Inflammatory macrophage (primary cell): ENCODE results near the gene NKAIN2.
"Not testable (repeated sequence)": the region's sequence is repeated elsewhere in the genome, so short reads cannot be mapped to it uniquely, and the experiment has no call there.

Experiments used
- DNase-seq, 2 donors: peaks; one replicate each; pipeline ENCODE4 v3.0.0-alpha.2; 2020 to 2022

Gene NKAIN2

GRCh38 chr6:124633655-124634054 lies 830.0 kb downstream of the NKAIN2 start:
- DNase-seq: no peak

- DNase-seq: no peak
Measured at GRCh38 chr6:124640432-124640831, 836.8 kb downstream of the NKAIN2 start.

GRCh38 chr6:124655866-124656265 lies 852.2 kb downstream of the NKAIN2 start:
- DNase-seq: no peak

GRCh38 chr6:124658053-124658452 lies 854.4 kb downstream of the NKAIN2 start:
- no peak for DNase-seq

GRCh38 chr6:124659427-124659826 lies 855.8 kb downstream of the NKAIN2 start:
- DNase-seq: no peak

- DNase-seq: no peak
Measured at GRCh38 chr6:124660185-124660584, 856.5 kb downstream of the NKAIN2 start.

- no peak for DNase-seq
Measured at GRCh38 chr6:124661097-124661661, 857.5 kb downstream of the NKAIN2 start.

- DNase-seq: no peak
Measured at GRCh38 chr6:124668028-124668427, 864.4 kb downstream of the NKAIN2 start.

- no peak for DNase-seq
Measured at GRCh38 chr6:124669713-124670480, 866.2 kb downstream of the NKAIN2 start.

GRCh38 chr6:124670801-124671200 lies 867.1 kb downstream of the NKAIN2 start:
- no peak for DNase-seq

GRCh38 chr6:124671324-124671723 lies 867.7 kb downstream of the NKAIN2 start:
- DNase-seq: no peak

GRCh38 chr6:124674042-124674441 lies 870.4 kb downstream of the NKAIN2 start:
- no peak for DNase-seq

- DNase-seq: no peak
Measured at GRCh38 chr6:124676033-124676432, 872.4 kb downstream of the NKAIN2 start.

GRCh38 chr6:124677874-124678273 lies 874.2 kb downstream of the NKAIN2 start:
- DNase-seq: no peak

- no peak for DNase-seq
Measured at GRCh38 chr6:124679387-124679786, 875.7 kb downstream of the NKAIN2 start.

- DNase-seq: no peak
Measured at GRCh38 chr6:124682751-124683150, 879.1 kb downstream of the NKAIN2 start.

GRCh38 chr6:124683507-124683906 lies 879.8 kb downstream of the NKAIN2 start:
- DNase-seq: no peak

- no peak for DNase-seq
Measured at GRCh38 chr6:124684621-124685020, 881.0 kb downstream of the NKAIN2 start.

- no peak for DNase-seq
Measured at GRCh38 chr6:124688369-124688768, 884.7 kb downstream of the NKAIN2 start.

- no peak for DNase-seq
Measured at GRCh38 chr6:124694139-124694705, 890.6 kb downstream of the NKAIN2 start.

GRCh38 chr6:124699038-124699437 lies 895.4 kb downstream of the NKAIN2 start:
- no peak for DNase-seq

- DNase-seq: no peak
Measured at GRCh38 chr6:124703541-124703940, 899.9 kb downstream of the NKAIN2 start.

- DNase-seq: not testable (repeated sequence)
Measured at GRCh38 chr6:124712532-124712931, 908.9 kb downstream of the NKAIN2 start.

- DNase-seq: no peak
Measured at GRCh38 chr6:124714728-124715127, 911.1 kb downstream of the NKAIN2 start.
